Natural killer cell (primary cell): ENCODE measurements around the gene PCCA. TPM values are rescaled to one million over a fixed set of nuclear protein-coding genes. Genes with fewer than 3 reads are reported as not detected.
A peak's percentile ranks its signal among the peaks of the same experiment; 100 is the strongest.

Experiments
- ATAC-seq, 3 donors: fragments of 150-1000 bp in 2 of 3; fragments of 200-7000 bp in 1 of 3; cut with Tn5 transposase; 1 replicate in 1 of 3; 2 replicates in 2 of 3; pipeline ENCODE4 v1.10.0; 2021; ENCODE audit warnings: mild to moderate bottlenecking in 2 of 3, moderate library complexity in 2 of 3
- DNase-seq, 2 donors: peaks; one replicate each; pipeline versions ENCODE4 v3.0.0 to v3.0.0-alpha.2; 2013 to 2021; ENCODE audit warnings: mixed read lengths in 1 of 2
- H3K27ac ChIP-seq: one replicate; pipeline ENCODE4 v1.5.1; 2013; ENCODE audit warnings: mild to moderate bottlenecking, low read length
- H3K27me3 ChIP-seq: one replicate; pipeline ENCODE4 v1.6.1; 2013; ENCODE audit warnings: low read length; ENCODE audit not compliant: control insufficient read depth, insufficient read depth
- H3K36me3 ChIP-seq: one replicate; pipeline ENCODE4 v1.6.1; 2013; ENCODE audit warnings: low read length; ENCODE audit not compliant: control insufficient read depth, insufficient read depth
- H3K4me1 ChIP-seq: one replicate; pipeline ENCODE4 v1.6.1; 2013; ENCODE audit warnings: low read length; ENCODE audit not compliant: control insufficient read depth, insufficient read depth
- H3K4me3 ChIP-seq: one replicate; pipeline ENCODE4 v1.5.1; 2013; ENCODE audit warnings: low read length
- H3K9me3 ChIP-seq: one replicate; pipeline ENCODE4 v1.6.1; 2013; ENCODE audit warnings: low read length; ENCODE audit not compliant: control insufficient read depth, insufficient read depth
- H3K27ac Mint-ChIP-seq, 2 donors: one replicate each; pipeline ENCODE4 v1.8.0; 2022; ENCODE audit warnings: mild to moderate bottlenecking in 2 of 2, mixed read lengths in 2 of 2, moderate library complexity in 1 of 2
- H3K27me3 Mint-ChIP-seq, 2 donors: one replicate each; pipeline ENCODE4 v1.8.0; 2022; ENCODE audit warnings: low read depth in 2 of 2, mixed read lengths in 2 of 2
- H3K36me3 Mint-ChIP-seq: one replicate; pipeline ENCODE4 v1.8.0; 2022; ENCODE audit warnings: mixed read lengths
- H3K4me1 Mint-ChIP-seq, 2 donors: one replicate each; pipeline ENCODE4 v1.8.0; 2022; ENCODE audit warnings: mixed read lengths in 2 of 2
- H3K4me3 Mint-ChIP-seq: one replicate; pipeline ENCODE4 v1.8.0; 2022; ENCODE audit warnings: mild to moderate bottlenecking, moderate library complexity, mixed read lengths
- H3K9me3 Mint-ChIP-seq, 2 donors: one replicate each; pipeline ENCODE4 v1.8.0; 2022; ENCODE audit warnings: mixed read lengths in 2 of 2
- WGBS: methylation state at CpG from one replicate; pipeline ENCODE4 v1.1.7; 2013; ENCODE audit warnings: missing lambda C conversion rate; ENCODE audit not compliant: insufficient coverage; 5-methylcytosine and 5-hydroxymethylcytosine counted together
- intact Hi-C: fragments of 100-400 bp; cut with micrococcal nuclease; formaldehyde crosslinking; loops from one replicate; pipeline ENCODE4 v1.14.2; 2022
- total RNA-seq, 4 donors: library from RNA; stranded (reverse); fragments of 120-200 nt in 1 of 4; gene quantifications; one replicate each; pipeline versions ENCODE4 v1.2.3 to v1.2.4, GENCODE V29; 2013 to 2022
- TF ChIP-seq, protein P1 (sequence below): fragments of 200-600 bp; IDR thresholded peaks from one replicate; pipeline ENCODE4 v1.8.0; 2022; ENCODE audit warnings: antibody characterized with exemption

The PCCA gene
- total RNA-seq, 3 donors from 2014 or later (not counting 1 experiment from before 2014, with no cell fraction given), result 25.5 to 28.5 (median 28.2) TPM

DNA sequence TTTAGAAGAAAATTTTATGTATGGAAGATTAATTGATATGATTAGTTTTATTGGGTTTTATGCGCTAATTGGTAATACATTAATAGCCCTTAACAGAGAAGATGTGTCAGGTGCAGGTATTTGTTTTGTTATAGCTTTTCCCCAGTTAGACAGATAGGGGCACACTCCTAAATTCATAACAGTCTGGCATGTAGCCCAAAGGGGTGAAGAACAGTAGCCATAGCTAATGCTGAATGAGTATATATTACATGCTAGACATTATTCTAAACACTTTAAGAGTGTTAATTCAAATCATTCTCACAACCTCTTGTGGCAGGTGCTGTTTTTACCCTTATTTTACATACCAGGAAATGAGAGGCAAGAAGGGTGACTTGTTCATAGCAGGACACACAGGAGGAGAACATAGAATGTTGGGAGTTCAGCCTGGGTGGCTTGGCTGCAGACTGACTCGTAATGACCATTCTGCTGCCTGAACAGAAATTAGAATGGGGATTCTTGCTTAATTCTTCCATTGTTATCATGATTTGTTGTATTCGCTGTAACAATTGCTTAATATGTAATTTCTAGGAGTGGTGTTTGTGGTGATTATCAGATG, 20.1 kb downstream of the PCCA start:
- H3K4me3 ChIP-seq, result no peak overlapping the region
- DNase-seq, result no peak
- intact Hi-C loops, result no loop called here
- H3K27ac Mint-ChIP-seq, result no peak overlapping the region
- H3K4me1 Mint-ChIP-seq, result peaks cover 15 to 20% of the 10 kb centered on the region in 2 donors
- no peaks in the 10 kb centered on the region for H3K27me3 ChIP-seq
- H3K27ac ChIP-seq, result no peak overlapping the region
- H3K36me3 Mint-ChIP-seq, result no peaks in the 10 kb centered on the region
- peak in 1 of 3 donors; percentile 20 for ATAC-seq
- peaks cover 14% of the 10 kb centered on the region for H3K36me3 ChIP-seq
- H3K27me3 Mint-ChIP-seq, result no peaks in the 10 kb centered on the region
- no peaks in the 10 kb centered on the region for H3K4me1 ChIP-seq
- H3K9me3 Mint-ChIP-seq, result no peaks in the 10 kb centered on the region
- H3K9me3 ChIP-seq, result no peaks in the 10 kb centered on the region
- TF ChIP-seq, protein P1, sequence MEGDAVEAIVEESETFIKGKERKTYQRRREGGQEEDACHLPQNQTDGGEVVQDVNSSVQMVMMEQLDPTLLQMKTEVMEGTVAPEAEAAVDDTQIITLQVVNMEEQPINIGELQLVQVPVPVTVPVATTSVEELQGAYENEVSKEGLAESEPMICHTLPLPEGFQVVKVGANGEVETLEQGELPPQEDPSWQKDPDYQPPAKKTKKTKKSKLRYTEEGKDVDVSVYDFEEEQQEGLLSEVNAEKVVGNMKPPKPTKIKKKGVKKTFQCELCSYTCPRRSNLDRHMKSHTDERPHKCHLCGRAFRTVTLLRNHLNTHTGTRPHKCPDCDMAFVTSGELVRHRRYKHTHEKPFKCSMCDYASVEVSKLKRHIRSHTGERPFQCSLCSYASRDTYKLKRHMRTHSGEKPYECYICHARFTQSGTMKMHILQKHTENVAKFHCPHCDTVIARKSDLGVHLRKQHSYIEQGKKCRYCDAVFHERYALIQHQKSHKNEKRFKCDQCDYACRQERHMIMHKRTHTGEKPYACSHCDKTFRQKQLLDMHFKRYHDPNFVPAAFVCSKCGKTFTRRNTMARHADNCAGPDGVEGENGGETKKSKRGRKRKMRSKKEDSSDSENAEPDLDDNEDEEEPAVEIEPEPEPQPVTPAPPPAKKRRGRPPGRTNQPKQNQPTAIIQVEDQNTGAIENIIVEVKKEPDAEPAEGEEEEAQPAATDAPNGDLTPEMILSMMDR, result no peak
- H3K4me3 Mint-ChIP-seq, result no peak overlapping the region
- 76% methylated on average over 1 of the region's 3 CpGs for WGBS

DNA sequence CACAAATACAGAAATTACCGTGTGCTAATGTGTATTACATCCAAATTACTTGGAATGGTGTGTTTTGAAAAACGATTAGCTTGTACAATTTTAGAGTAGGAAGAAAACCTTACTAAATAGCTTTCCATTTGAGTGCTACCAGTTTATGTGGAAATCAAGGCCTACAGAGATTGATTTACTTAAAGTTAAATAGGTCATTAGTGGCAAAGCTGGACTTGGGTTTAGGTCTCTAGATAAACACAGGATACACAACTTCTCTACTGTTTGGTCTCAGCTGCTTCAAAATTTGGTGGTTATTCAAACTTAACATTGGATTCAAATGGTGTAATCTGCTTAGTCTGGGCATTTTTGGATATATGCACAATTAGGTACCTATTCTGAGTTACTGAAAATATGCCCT, 21.4 kb downstream of the PCCA start:
- H3K4me1 ChIP-seq, result no peaks in the 10 kb centered on the region
- intact Hi-C loops, result no loop called here
- H3K36me3 ChIP-seq, result peaks cover 15% of the 10 kb centered on the region
- no peaks in the 10 kb centered on the region for H3K27me3 ChIP-seq
- Mint-ChIP-seq H3K27me3 (no peaks in the 10 kb centered on the region), H3K36me3 (no peaks in the 10 kb centered on the region), H3K4me1 (peaks cover 15 to 20% of the 10 kb centered on the region in 2 donors), H3K4me3 (no peak overlapping the region), H3K27ac (no peak overlapping the region), H3K9me3 (no peaks in the 10 kb centered on the region)
- ATAC-seq (no peak), DNase-seq (no peak)
- WGBS, result no CpG with 5 or more reads among the region's 2 CpGs
- TF ChIP-seq, protein P1, result no peak
- H3K9me3 ChIP-seq, result no peaks in the 10 kb centered on the region
- no peak overlapping the region for H3K27ac ChIP-seq
- no peak overlapping the region for H3K4me3 ChIP-seq

DNA sequence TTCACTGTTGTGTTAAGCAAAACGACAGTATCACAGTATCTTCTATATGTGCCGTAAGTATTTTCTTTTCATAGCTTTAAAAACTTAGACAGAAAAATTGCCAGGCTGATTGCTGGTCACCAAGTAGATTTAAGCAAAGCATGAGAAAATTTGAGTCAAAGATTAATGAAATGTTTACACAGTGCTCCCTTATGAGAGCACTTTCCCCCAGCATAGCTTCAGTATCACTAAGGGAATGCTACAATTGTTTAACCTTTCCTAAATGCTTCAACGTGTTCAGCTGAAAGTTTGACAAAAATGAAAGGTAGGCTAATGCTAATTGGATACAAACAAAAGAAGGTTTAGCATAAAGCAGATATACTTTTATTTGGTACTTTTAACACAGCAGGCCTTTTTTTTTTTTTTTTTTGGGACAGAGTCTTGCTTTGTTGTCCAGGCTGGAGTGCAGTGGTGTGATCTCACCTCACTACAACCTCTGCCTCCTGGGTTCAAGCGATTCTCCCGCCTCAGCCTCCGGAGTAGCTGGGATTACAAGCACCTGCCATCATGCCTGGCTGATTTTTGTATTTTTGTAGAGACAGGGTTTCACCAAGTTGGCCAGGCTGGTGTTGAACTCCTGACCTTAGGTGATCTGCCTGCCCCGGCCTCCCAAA, 23.4 kb downstream of the PCCA start:
- no peaks in the 10 kb centered on the region for H3K36me3 Mint-ChIP-seq
- H3K27me3 Mint-ChIP-seq, result no peaks in the 10 kb centered on the region
- H3K9me3 ChIP-seq, result no peaks in the 10 kb centered on the region
- H3K4me3 ChIP-seq, result no peak overlapping the region
- intact Hi-C loops, result no loop called here
- H3K9me3 Mint-ChIP-seq, result no peaks in the 10 kb centered on the region
- no peaks in the 10 kb centered on the region for H3K27me3 ChIP-seq
- WGBS, result 93% methylated on average over 6 of the region's 7 CpGs
- peaks cover 15 to 20% of the 10 kb centered on the region in 2 donors for H3K4me1 Mint-ChIP-seq
- peaks cover 15% of the 10 kb centered on the region for H3K36me3 ChIP-seq
- no peaks in the 10 kb centered on the region for H3K4me1 ChIP-seq
- no peak for ATAC-seq
- DNase-seq, result no peak
- no peak overlapping the region for H3K4me3 Mint-ChIP-seq
- H3K27ac ChIP-seq, result no peak overlapping the region
- TF ChIP-seq, protein P1, result no peak
- H3K27ac Mint-ChIP-seq, result no peak overlapping the region
